Urothelium cell line (cell line): ENCODE data around the gene MPHOSPH8.
A peak's percentile ranks its signal among the peaks of the same experiment; 100 is the strongest.
"Not testable (repeated sequence)": the region's sequence is repeated elsewhere in the genome, so short reads cannot be mapped to it uniquely, and the experiment has no call there.

Experiments used
- DNase-seq: peaks from one replicate; pipeline ENCODE4 v3.0.0; 2011; ENCODE audit warnings: low spot score, mixed read lengths
- FAIRE-seq: peaks from 2 replicates; lab custom pipeline; 2011; peaks lifted over from hg19 to GRCh38; lab: Jason Lieb, UNC

MPHOSPH8 gene

GRCh38 chr13:19622193-19622592, 11.3 kb upstream of the MPHOSPH8 start:
- FAIRE-seq (no peak), DNase-seq (no peak)

DNA sequence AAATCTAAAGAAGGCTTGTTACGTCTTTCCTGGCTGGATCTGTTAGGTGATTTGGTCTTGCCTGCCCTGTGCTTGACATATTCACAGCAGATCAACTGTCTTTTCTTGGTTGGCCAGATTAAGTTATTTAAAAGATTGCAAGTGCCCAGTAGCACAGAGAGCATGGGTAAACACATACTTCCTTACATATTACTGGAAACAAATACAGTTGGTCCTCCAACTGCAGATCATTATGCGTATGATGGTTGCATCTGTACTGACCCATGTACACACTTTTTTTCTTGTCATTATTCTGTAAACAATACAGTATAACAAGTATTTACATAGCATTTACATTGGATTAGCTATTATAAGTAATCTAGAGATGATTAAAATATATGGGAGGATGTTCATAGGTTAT, 9.2 kb upstream of the MPHOSPH8 start:
- no peak for DNase-seq
- FAIRE-seq: no peak

GRCh38 chr13:19632915-19633478, 462 bp upstream of the MPHOSPH8 start:
- FAIRE-seq (no peak), DNase-seq (no peak)

DNA sequence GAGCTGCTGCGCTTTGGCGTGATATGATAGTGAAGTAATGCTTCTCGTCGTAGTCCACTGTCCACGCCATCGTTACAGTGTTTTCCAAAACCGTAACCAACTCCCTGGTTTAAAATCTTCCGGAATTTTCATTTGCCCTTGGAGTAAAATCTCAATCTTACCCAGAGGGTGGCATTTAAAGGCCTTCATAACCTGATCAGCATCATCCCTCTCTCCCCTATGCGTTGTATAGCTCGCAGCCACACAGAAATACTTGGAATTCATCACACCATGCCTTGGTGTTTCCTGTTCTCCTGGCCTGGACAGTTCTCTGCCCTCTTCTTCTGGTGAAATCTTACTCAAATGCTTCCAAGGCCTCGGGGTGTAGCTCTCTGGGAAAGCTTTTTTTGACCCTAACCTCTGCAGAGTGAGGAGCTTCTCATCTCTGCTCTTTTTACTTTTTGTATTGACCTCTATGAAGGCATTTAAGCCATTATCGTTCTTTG, 839 bp downstream of the MPHOSPH8 start:
- FAIRE-seq (no peak), DNase-seq (peak; percentile 6)

- not testable (repeated sequence) for DNase-seq, FAIRE-seq
Observed at GRCh38 chr13:19635926-19636325, 2.5 kb downstream of the MPHOSPH8 start.

- DNase-seq: no peak
- no peak for FAIRE-seq
Observed at GRCh38 chr13:19643652-19644051, 10.2 kb downstream of the MPHOSPH8 start.

- no peak for DNase-seq
- no peak for FAIRE-seq
Observed at GRCh38 chr13:19645000-19645399, 11.5 kb downstream of the MPHOSPH8 start.

- FAIRE-seq (no peak), DNase-seq (no peak)
Observed at GRCh38 chr13:19646063-19646462, 12.6 kb downstream of the MPHOSPH8 start.

- FAIRE-seq: no peak
- no peak for DNase-seq
Observed at GRCh38 chr13:19650742-19651141, 17.3 kb downstream of the MPHOSPH8 start.

- FAIRE-seq: no peak
Observed at GRCh38 chr13:19657872-19658591, 24.6 kb downstream of the MPHOSPH8 start.

DNA sequence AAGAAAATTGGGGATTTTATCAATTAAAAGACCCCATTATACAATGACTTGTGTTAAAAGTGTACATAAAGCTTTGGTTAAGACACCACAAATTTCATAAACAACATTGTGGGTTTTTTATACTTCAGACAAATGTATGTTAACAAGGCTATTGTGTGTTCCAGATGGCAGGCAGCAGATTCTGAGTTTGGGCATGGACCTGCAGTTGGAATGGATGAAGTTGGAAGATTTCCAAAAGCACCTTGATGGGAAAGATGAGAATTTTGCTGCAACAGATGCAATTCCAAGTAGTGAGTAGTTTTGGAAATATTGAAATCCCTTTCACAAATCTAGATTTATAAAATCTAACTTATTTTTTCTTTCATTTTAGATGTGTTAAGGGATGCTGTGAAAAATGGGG, 25.4 kb downstream of the MPHOSPH8 start:
- FAIRE-seq: no peak
- no peak for DNase-seq

More at GRCh38 chr13:19657872-19658591, 24.6 kb downstream of the MPHOSPH8 start:
- no peak for DNase-seq

DNA sequence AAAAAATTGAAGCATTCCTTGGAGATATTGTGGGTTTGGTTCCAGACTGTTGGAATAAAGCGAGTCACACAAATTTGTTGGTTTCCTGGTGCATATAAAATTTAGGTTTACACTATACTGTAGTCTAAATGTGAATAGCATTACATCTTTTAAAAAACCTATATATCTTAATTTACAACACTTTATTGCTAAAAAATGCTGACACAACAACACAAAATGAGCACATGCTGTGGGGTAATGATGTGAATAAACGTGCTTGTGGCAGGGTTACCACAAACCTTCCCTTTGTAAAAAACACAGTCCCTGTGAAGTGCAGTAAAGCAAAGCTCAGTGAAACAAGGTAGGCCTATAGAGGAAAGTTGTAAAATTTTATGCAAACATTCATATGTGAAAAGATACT, 27.7 kb downstream of the MPHOSPH8 start:
- DNase-seq (no peak), FAIRE-seq (no peak)

- no peak for DNase-seq
- no peak for FAIRE-seq
Observed at GRCh38 chr13:19661561-19661960, 28.1 kb downstream of the MPHOSPH8 start.

DNA sequence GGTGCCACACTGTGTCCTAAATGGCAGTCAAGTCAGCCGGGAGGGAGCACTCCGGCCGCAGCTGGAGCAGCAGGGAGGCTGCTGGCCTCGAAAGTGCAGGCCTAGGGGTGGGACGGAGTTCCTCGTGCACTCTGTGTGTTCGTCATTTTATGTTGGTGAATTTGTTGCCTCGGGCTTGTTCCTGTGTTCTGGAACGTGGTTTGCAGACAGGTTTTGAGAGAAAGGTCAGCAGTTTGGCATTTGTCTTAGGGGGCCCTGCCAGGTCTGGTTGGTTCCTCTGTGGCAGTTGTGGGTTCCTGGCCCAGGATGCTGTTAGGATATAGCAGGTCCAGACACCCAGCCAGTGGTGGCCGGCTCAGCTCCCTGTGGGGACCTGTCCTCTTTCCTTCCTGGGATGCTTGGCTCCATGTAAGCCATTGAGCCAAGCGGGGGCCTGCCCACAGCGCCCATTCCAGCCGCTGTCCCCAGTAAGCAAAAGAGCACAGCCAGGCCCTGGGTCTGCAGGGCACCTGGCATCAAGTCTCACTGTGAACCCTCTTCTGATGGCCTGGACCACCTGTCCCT, 30.0 kb downstream of the MPHOSPH8 start:
- FAIRE-seq (no peak), DNase-seq (no peak)

- DNase-seq (no peak), FAIRE-seq (no peak)
Observed at GRCh38 chr13:19664481-19665230, 31.2 kb downstream of the MPHOSPH8 start.

GRCh38 chr13:19665427-19665859, 32.0 kb downstream of the MPHOSPH8 start:
- FAIRE-seq: no peak
- no peak for DNase-seq

DNA sequence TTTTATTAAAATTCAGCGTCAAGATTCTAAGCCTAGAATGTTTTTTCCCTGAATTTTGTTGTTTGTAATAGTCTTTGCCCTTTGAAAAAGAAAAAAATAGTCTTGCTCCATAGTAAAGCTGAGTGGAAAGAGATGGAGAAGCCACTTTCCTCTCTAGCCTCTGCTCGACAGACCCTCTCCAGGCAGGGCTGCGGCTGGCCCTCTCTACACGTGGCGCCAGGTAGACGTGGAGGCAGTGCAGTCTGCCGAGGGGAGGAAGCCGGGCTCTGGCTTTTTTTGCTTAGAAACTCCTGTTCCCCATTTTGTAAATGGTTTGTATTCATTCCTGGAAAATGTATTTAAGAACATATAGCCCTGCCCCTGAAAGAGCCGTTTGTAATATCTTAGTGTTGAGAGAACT, 35.3 kb downstream of the MPHOSPH8 start:
- FAIRE-seq (no peak), DNase-seq (no peak)

DNA sequence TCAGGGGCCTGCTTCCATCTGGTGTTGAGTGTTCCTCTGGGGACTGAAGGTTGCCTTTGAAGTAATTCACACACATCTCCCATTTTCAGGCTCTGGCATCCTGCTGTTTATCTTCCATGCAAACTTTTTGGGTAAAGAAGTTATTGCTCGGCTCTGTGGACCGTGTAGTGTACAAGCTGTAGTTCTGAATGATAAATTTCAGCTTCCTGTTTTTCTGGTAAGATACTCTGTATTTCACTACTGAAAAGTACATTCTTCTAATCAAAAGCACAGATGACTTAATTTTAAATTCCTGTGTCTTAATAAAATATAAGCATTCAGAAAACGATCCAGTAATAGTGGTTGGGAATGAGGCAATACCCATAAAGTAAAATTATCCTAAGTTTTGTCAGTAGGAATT, 36.7 kb downstream of the MPHOSPH8 start:
- FAIRE-seq (no peak), DNase-seq (no peak)

GRCh38 chr13:19672990-19673389, 39.5 kb downstream of the MPHOSPH8 start:
- FAIRE-seq (no peak), DNase-seq (no peak)

- no peak for DNase-seq
- no peak for FAIRE-seq
Observed at GRCh38 chr13:19673473-19674430, 40.3 kb downstream of the MPHOSPH8 start.
